ENCODE measurements around the gene CISD3.

- peak; percentile 84 for TF ChIP-seq FOXP2 (optimal IDR thresholded peaks at IDR 0.05; ENCODE audit: borderline replicate concordance, extremely low read depth, extremely low read length, insufficient read depth)
- peak; percentile 73; the same call in 1 of the 2 replicates for TF ChIP-seq SIN3A (IDR thresholded peaks at IDR 0.05; ENCODE audit: borderline replicate concordance, insufficient read depth, low read length)
- no peak; the same call in 1 of the 2 replicates for TF ChIP-seq POLR2AphosphoS5 (IDR thresholded peaks at IDR 0.05; ENCODE audit: low read depth, low read length)
- TF ChIP-seq TAF1 (IDR thresholded peaks at IDR 0.05; ENCODE audit: borderline replicate concordance, insufficient read depth, low read length), result no peak
- TF ChIP-seq, protein P1, sequence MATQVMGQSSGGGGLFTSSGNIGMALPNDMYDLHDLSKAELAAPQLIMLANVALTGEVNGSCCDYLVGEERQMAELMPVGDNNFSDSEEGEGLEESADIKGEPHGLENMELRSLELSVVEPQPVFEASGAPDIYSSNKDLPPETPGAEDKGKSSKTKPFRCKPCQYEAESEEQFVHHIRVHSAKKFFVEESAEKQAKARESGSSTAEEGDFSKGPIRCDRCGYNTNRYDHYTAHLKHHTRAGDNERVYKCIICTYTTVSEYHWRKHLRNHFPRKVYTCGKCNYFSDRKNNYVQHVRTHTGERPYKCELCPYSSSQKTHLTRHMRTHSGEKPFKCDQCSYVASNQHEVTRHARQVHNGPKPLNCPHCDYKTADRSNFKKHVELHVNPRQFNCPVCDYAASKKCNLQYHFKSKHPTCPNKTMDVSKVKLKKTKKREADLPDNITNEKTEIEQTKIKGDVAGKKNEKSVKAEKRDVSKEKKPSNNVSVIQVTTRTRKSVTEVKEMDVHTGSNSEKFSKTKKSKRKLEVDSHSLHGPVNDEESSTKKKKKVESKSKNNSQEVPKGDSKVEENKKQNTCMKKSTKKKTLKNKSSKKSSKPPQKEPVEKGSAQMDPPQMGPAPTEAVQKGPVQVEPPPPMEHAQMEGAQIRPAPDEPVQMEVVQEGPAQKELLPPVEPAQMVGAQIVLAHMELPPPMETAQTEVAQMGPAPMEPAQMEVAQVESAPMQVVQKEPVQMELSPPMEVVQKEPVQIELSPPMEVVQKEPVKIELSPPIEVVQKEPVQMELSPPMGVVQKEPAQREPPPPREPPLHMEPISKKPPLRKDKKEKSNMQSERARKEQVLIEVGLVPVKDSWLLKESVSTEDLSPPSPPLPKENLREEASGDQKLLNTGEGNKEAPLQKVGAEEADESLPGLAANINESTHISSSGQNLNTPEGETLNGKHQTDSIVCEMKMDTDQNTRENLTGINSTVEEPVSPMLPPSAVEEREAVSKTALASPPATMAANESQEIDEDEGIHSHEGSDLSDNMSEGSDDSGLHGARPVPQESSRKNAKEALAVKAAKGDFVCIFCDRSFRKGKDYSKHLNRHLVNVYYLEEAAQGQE (IDR thresholded peaks at IDR 0.05; ENCODE audit: insufficient read depth in 1 of 2, low read depth in 2 of 2, low read length in 2 of 2), result 0 out of 4 replicates have a peak, but pooled peaks of 1 of the 2 experiments have one; percentile 9
Measured at GRCh38 chr17:38742411-38743308, 12.5 kb downstream of the CISD3 start.
